Measurements from ENCODE around the gene AMMECR1.

GRCh38 chrX:110304884-110305283 lies 13.0 kb downstream of the AMMECR1 start:
- TF ChIP-seq CTCF (IDR thresholded peaks at IDR 0.05) (no peak), POLR2A (IDR thresholded peaks at IDR 0.05) (no peak)
